Spleen (tissue), 11 donors: Measurements from ENCODE around the gene PAEP. TPM values are rescaled to one million over a fixed set of nuclear protein-coding genes. Genes with fewer than 3 reads are reported as not detected.

Source experiments
- DNase-seq: peaks from one replicate; pipeline ENCODE4 v3.0.0-alpha.2; 2020
- H3K27ac ChIP-seq, 8 donors: fragments of 200-600 bp; sonication (generic) in 7 of 8; 1 replicate in 4 of 8; 2 replicates in 4 of 8; pipeline versions ENCODE4 v1.5.0 to v1.8.0; 2016 to 2021; ENCODE audit warnings: inconsistent platforms in 4 of 8, mild to moderate bottlenecking in 4 of 8, moderate library complexity in 1 of 8
- H3K27me3 ChIP-seq, 7 donors: fragments of 200-600 bp; sonication (generic) in 6 of 7; replicated peaks in 1 of 7; 1 replicate in 4 of 7; 2 replicates in 3 of 7; pipeline versions ENCODE4 v1.5.0 to v1.8.0; 2016 to 2021; ENCODE audit warnings: inconsistent platforms in 3 of 7, mild to moderate bottlenecking in 1 of 7
- H3K36me3 ChIP-seq, 6 donors: fragments of 200-600 bp; sonication (generic) in 5 of 6; 1 replicate in 4 of 6; 2 replicates in 2 of 6; pipeline versions ENCODE4 v1.5.0 to v1.8.0; 2016 to 2021; ENCODE audit warnings: inconsistent platforms in 2 of 6
- H3K4me1 ChIP-seq, 6 donors: fragments of 200-600 bp; sonication (generic) in 5 of 6; 1 replicate in 3 of 6; 2 replicates in 3 of 6; pipeline versions ENCODE4 v1.5.0 to v1.8.0; 2016 to 2021; ENCODE audit warnings: inconsistent platforms in 3 of 6
- H3K4me3 ChIP-seq, 8 donors: fragments of 200-600 bp; sonication (generic) in 7 of 8; 1 replicate in 4 of 8; 2 replicates in 4 of 8; pipeline versions ENCODE4 v1.5.0 to v1.8.0; 2016 to 2021; ENCODE audit warnings: inconsistent platforms in 4 of 8, mild to moderate bottlenecking in 4 of 8, moderate library complexity in 2 of 8
- H3K9me3 ChIP-seq, 8 donors: fragments of 200-600 bp; sonication (generic) in 7 of 8; 1 replicate in 4 of 8; 2 replicates in 4 of 8; pipeline versions ENCODE4 v1.5.0 to v1.8.0; 2016 to 2021; ENCODE audit warnings: inconsistent platforms in 4 of 8
- CTCF ChIP-seq, 11 experiments: fragments of 200-600 bp in 7 of 11; fragments of 450-650 bp in 4 of 11; sonication (generic) in 4 of 11; IDR thresholded peaks in 8 of 11; conservative IDR thresholded peaks in 3 of 11; 1 replicate in 7 of 11; 2 replicates in 4 of 11; pipeline versions ENCODE4 v1.4.0 to v1.8.0; 2016 to 2021; ENCODE audit warnings: antibody characterized with exemption in 11 of 11, inconsistent platforms in 4 of 11, mild to moderate bottlenecking in 1 of 11
- POLR2A ChIP-seq, 3 donors: fragments of 450-650 bp; IDR thresholded peaks; one replicate each; pipeline ENCODE4 v1.5.1; 2017; ENCODE audit warnings: antibody characterized with exemption in 3 of 3, mild to moderate bottlenecking in 1 of 3
- POLR2AphosphoS5 ChIP-seq, 3 donors: sonication (generic); formaldehyde crosslinking; IDR thresholded peaks; one replicate each; pipeline ENCODE4 v1.5.1; 2017; ENCODE audit warnings: antibody characterized with exemption in 3 of 3
- WGBS, 5 donors: extraction: QIAGEN DNeasy Blood & Tissue Kit in 3 of 5; methylation state at CpG; one replicate each; pipeline versions ENCODE4 v1.1.5 to v1.1.7; 2013 to 2018; 5-methylcytosine and 5-hydroxymethylcytosine counted together
- intact Hi-C: fragments of 100-400 bp; cut with DNase I; formaldehyde crosslinking; loops from one replicate; pipeline ENCODE4 v1.15.0; 2023; ENCODE audit warnings: low total_unique reads
- polyA plus RNA-seq, 3 donors: library from polyadenylated mRNA; stranded (reverse); fragments of 200-250 nt; gene quantifications; one replicate each; pipeline ENCODE4 v1.2.1, GENCODE V29; 2013
- total RNA-seq, 7 donors: library from RNA; depleted of rRNA in 3 of 7; stranded (reverse); fragments of >200 nt in 3 of 7; fragmentation: NEBNext Ultra II Directional in 4 of 7; extraction: Animal tissue kit (Norgen Biotek cat#: 25700) in 4 of 7; gene quantifications; one replicate each; pipeline versions ENCODE4 v1.1.0 to v1.2.1, GENCODE V29; 2016 to 2021
- donor health status: healthy with polysubstance abuse.
- donor health status: DM: no; HTN: no; CAD: no; lungs with moderate emphysema.
- donor health status: DM: no; HTN: no; CAD: no.
- donor health status: Bipolar disorder and iron deficiency.
- donor health status: healthy.
- donor health status: DM: no; HTN: no; CAD: no.
- donor health status: DM: yes; HTN: yes; CAD: no.

PAEP gene
- total and polyA plus RNA-seq, 10 donors: not detected

DNA sequence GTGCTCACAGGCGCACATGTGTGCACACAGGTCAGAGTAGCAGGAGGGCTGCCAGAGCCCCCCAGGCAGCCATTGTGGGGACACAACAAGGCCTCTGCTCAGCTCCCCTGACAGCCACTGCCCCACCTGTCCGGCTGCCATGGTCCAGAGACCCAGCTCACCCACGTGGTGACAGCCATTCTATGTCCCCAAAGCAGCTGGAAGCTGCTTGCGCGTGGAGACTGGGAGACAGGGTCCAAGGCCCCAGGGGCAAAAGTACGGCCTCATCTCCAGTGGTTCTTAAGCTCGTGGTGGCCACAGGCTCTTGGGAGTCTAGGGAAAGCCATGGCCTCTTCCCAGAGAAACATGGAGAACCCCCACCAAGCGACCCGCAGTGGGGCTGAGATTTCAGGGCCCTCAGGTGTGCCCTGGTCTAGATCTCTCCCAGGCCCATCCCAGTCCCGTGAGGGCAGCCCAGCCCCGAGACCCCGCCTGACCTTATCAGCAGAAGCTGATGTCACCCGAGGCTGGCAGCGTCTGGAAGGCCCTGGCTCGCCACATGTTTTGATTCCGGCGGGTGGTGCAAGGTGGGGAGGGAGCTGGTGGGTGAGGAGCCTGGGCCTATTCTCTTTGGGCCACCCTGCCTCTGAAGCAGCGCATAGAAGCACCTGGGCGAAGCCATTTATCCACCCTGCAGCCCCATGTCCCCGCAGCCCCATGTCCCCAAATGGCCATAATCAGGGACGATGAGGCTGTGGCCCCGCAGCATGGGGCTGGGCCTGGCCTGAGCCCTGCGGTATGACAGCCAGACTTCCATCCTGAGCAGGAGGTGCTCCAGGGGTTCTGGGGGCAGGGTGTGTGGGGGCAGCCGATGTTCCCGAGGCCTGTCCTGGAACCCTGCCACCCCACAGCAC lies 46.1 kb downstream of the PAEP start:
- peak; percentile 65 for DNase-seq
- intact Hi-C loops: loop anchor here (10.0 kb wide), 1 partner anchor 517 kb away; no protein-coding TSS in a partner anchor
- Histone ChIP-seq H3K27me3 (peaks cover 0 to 43% (median 0%) of the 10 kb centered on the region in 7 donors), H3K4me1 (peaks cover 0 to 8% (median 2%) of the 10 kb centered on the region in 6 donors), H3K4me3 (no peak overlapping the region), H3K36me3 (no peaks in the 10 kb centered on the region), H3K27ac (no peak overlapping the region), H3K9me3 (no peaks in the 10 kb centered on the region)
- 74 to 88% (median 82%) methylated on average over 12 to 25 of the region's 25 CpGs for WGBS, 5 donors
- TF ChIP-seq CTCF (IDR thresholded peaks at IDR 0.05 in 8 of 11, conservative IDR thresholded peaks at IDR 0.05 in 3 of 11) (no peak), POLR2AphosphoS5 (IDR thresholded peaks at IDR 0.05) (no peak), POLR2A (IDR thresholded peaks at IDR 0.05) (no peak)

GRCh38 chr9:135608294-135608998 lies 46.9 kb downstream of the PAEP start:
- no peak for TF ChIP-seq POLR2AphosphoS5 (IDR thresholded peaks at IDR 0.05)
- no peak for TF ChIP-seq CTCF (IDR thresholded peaks at IDR 0.05 in 8 of 11, conservative IDR thresholded peaks at IDR 0.05 in 3 of 11)
- no peak for TF ChIP-seq POLR2A (IDR thresholded peaks at IDR 0.05)
- Histone ChIP-seq H3K27me3 (peaks cover 0 to 42% (median 0%) of the 10 kb centered on the region in 7 donors), H3K4me3 (no peak overlapping the region), H3K27ac (no peak overlapping the region), H3K36me3 (no peaks in the 10 kb centered on the region), H3K4me1 (peaks cover 0 to 6% (median 0%) of the 10 kb centered on the region in 6 donors), H3K9me3 (no peaks in the 10 kb centered on the region)
- WGBS, 5 donors: 80 to 90% (median 82%) methylated on average over 7 to 22 of the region's 22 CpGs
- intact Hi-C loops: loop anchor here (10.0 kb wide), 1 partner anchor 516 kb away; no protein-coding TSS in a partner anchor
- no peak for DNase-seq

DNA sequence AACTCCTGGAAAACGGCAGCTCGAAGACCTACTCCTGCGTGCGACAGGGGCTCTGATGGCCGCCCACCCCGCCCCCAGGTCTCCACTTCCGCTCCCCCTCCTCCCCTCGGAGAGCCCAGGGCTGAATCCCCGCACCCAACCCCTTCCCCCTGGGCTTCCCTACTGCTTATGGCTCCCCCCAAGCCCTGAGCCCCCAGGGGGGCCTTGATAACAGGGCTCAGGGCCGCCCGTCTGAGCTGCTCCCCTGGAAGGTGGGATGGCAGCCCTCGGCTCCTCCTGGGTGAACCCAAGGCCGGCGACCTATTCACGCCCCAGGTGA lies 47.4 kb downstream of the PAEP start:
- TF ChIP-seq CTCF (IDR thresholded peaks at IDR 0.05 in 8 of 11, conservative IDR thresholded peaks at IDR 0.05 in 3 of 11) (no peak), POLR2A (IDR thresholded peaks at IDR 0.05) (no peak), POLR2AphosphoS5 (IDR thresholded peaks at IDR 0.05) (no peak)

More for the DNA sequence above, 47.4 kb downstream of the PAEP start:
- Histone ChIP-seq H3K9me3 (no peaks in the 10 kb centered on the region), H3K4me1 (peaks cover 0 to 2% (median 0%) of the 10 kb centered on the region in 6 donors), H3K36me3 (no peaks in the 10 kb centered on the region), H3K4me3 (no peak overlapping the region), H3K27me3 (peaks cover 0 to 41% (median 0%) of the 10 kb centered on the region in 7 donors), H3K27ac (no peak overlapping the region)
- 77 to 89% (median 85%) methylated on average over 10 to 15 of the region's 15 CpGs for WGBS, 5 donors
- intact Hi-C loops: loop anchor here (10.0 kb wide), 1 partner anchor 516 kb away; no protein-coding TSS in a partner anchor
- no peak for DNase-seq
